GM18909 (cell line): ENCODE data around the gene PPFIA4.
"Not testable (repeated sequence)": the region's sequence is repeated elsewhere in the genome, so short reads cannot be mapped to it uniquely, and the experiment has no call there.

Experiments used
- ATAC-seq: cut with Tn5 transposase; IDR thresholded peaks from one replicate; pipeline ENCODE4 v1.9.1; 2021; ENCODE audit warnings: mild to moderate bottlenecking; ENCODE audit not compliant: unreplicated experiment, poor library complexity

PPFIA4 gene

DNA sequence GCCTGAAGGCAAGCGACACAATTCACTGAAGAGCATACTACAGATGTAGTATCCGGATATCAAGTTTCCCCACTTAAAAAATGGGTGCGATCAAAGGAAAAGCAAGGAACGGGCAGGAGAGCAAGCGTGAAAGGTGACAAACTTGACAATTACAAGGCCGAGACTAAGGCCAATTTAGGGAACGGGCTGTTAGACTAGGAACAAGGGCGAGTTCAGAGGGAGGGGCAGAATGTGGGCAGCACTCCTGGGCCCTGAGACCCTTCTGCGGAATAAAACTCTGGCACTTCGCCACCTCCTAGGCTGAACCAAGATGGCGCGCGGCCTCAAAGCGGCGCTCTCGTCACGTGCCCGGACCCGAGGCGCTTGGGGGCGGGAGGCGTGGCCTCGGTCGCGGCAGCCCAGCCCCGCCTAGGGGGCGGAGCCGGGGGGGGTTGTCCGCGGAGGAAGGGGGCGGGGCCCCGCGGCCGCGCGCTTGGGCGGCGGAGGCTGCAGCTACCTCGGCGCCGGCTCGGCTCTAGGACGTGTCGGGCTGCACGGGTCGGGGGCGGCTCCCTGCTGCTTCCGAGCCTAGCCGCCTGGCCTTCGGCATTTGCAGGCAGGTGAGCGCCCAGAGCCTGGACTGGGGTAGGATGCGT lies at the start of gene PPFIA4:
Gene PPFIA4 (plus strand): TSS at position 461 of the 635 bp plus-strand sequence. CDS start 12,518 bp downstream, outside the sequence.
- peak; percentile 77 for ATAC-seq

DNA sequence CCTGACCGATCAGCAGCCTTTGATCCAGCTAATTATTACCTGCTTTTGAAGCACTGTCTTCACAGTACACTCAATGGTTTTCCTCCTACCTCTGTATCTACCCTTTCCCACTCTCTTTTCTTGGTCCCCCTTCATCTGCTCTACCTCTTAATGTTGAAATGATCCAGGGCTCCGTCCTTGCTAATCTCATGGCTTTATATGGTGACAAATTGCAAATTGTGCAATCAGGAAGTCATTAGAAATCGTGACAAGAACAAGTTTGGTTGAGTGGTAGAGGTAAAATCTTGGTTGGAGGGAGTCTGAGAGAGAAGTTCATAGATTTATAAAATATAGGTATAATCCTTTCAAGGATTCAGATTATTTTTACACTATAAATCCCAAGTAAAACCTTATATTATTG lies 49.7 kb upstream of the PPFIA4 start:
- ATAC-seq = no peak

DNA sequence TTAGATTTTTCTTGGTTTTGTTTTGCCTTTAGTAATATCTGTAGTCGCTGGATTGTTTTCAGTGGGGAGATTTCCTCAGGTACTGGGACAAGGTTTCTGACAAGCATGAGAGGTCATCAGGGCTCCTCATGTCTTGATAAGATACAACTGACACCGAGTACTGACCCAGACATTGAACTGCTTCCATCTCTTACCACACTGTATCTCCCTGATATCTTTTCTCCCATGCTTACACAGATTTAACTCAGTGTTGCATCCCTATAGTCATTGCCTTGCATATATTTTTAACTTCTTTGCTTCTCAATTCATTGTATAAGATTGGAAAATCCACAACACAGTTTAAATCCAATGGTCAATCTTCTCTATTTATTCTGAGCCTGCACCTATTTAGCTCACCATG lies 46.8 kb upstream of the PPFIA4 start:
- ATAC-seq = no peak

DNA sequence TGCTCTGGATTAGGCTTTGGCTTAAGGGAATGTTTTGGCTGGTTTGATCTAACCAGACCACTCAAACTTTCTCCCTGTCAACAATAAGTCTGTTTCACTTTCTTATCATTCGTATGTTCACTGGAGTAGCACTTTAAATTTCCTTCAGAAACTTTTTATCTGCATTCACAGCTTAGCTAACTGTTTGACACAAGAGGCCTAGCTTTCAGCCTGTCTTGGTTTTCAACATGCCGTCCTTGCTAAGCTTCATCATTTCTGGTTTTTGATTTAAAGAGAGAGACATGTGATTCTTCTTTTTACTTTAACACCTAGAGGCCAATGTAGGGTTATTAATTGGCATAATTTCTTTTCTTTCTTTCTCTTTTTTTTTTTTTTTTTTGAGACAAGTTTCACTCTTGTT lies 44.4 kb upstream of the PPFIA4 start:
- no peak for ATAC-seq

DNA sequence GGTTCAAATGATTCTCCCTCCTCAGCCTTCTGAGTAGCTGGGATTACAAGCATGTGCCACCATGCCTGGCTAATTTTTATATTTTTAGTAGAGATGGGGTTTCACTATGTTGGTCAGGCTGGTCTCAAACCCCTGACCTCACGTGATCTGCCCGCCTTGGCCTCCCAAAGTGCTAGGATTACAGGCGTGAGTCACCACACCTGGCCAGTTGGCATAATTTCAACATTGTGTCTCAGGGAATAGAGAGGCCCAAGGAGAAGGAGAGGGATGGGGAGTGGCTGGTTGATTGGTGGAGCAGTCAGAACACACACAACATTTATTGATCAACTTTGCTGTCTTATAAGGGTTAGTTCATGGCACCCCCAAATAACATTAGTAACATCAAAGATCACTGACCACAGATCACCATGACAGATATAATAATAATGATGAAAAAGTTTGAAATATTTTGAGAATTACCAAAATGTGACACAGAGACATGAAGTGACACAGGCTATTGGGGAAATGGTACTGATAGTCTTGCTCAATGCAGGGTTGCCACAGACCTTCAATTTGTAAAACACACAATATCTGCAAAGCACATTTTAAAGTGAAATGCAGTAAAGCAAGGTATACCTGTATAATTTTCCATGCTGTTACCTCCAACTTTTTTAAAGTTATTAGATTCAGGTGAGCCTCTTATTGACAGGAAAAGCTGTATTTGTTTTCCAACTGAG lies 43.4 kb upstream of the PPFIA4 start:
- no peak for ATAC-seq

DNA sequence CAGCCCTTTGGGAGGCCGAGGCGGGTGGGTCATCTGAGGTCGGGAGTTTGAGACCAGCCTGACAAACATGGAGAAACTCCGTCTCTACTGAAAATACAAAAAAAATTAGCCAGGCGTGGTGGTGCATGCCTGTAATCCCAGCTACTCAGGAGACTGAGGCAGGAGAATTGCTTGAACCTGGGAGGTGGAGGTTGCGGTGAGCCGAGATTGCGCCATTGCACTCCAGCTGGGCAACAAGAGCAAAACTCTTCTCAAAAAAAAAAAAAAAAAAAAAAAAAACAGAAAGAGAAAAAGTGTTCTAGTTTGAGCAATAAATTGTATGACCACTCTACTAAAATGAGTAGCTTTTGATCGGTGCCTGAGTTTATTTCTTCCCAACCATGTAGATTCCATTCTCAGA lies 40.2 kb upstream of the PPFIA4 start:
- not testable (repeated sequence) for ATAC-seq

DNA sequence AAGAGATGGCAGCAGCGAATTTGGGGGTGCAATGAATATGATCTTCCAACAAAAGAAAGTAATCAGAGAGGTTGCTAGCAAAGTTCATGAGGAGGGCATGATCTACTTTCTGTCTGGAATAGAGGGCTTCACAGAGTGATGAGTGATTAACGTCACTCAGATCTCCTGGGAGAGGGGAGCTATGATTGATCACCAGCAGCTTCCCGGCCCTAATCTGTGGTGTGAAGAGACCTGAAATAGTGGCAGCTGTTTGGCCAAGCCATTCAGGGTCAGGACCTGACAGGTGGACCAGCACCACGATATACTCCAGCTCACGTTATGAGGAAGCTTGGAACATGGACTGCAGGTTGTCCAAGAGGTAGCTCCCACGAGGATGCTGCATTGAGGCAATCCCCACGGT lies 39.0 kb upstream of the PPFIA4 start:
- no peak for ATAC-seq

DNA sequence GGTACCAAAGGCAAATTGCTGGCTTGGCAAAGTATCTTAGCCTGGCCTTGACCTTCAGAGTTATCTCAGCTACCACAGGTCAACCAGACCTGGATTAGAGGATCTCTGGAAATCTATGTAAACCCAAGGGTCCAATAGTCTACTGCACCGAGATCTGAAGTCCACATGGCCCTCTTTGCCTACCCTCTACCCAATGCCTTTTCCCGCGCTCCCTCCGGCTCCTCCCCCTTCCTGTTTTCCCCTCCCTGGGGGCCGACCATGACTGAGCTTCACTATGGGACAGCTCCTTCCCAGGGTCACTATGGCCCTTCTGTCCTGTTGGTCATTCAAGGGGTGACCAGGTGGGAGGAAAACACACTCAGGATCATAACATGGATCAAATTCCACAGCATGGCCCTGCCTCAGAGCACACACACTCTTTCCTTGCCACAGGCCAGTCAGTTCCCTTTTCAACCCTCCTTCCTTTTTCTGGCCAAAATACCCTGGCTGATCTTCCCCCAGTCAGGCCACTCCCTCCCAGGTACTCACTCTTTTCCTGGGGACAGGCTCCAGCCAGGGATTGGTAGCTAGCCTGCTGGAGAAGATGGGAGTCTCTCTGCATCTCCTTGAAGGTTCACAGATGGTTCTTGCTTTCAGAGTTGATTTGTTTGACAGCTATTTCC lies 38.2 kb upstream of the PPFIA4 start:
- no peak for ATAC-seq

DNA sequence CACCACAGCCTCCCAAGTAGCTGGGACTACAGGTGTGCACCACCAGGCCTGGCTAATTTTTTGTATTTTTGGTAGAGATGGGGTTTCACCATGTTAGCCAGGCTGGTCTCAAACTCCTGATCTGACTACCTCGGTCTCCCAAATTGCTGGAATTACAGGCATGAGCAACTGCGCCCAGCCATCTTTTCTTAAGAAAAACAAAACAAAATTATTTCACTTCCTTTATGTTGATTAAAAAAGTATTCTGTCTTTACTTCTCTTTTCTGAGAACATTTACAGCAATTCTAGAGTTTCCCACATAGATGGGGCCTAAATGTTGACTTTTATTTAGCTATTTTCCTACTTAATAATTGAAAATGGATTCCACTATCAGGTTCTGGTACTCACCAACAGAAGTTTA lies 36.4 kb upstream of the PPFIA4 start:
- no peak for ATAC-seq

DNA sequence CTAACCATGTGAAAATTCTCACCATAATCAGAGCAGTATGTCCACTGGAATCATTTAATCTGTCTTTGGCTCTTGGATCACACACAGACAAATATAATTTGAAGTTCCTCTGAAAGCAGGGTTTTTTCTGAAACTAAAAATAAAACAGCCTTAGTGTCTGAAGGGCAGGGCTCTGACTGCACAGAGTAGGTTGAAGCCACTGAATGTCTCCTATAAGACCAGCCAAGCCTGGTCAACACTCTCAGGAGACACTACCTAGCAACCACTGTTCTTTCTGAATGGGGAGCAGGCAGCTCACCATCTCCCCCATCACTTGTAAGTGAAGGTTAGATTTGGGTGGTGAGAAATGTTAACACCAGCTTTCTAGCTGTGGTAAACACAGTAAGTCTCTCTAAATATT lies 35.2 kb upstream of the PPFIA4 start:
- no peak for ATAC-seq

DNA sequence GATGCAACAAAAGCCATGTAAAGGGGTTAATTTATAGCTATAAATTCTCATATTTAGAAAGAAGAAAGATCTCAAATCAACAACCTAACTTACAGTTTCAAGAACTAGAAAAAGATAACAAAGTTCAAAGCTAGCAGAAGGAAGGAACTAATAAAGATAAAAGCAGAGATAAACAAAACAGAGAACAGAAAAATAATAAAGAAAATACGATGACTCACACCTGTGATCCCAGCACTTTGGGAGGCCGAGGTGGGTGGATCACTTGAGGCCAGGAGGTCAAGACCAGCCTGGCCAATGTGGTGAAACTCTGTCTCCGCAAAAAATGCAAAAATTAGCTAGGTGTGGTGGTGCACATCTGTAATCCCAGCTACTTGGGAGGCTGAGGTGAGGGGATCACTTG lies 31.5 kb upstream of the PPFIA4 start:
- ATAC-seq = no peak

DNA sequence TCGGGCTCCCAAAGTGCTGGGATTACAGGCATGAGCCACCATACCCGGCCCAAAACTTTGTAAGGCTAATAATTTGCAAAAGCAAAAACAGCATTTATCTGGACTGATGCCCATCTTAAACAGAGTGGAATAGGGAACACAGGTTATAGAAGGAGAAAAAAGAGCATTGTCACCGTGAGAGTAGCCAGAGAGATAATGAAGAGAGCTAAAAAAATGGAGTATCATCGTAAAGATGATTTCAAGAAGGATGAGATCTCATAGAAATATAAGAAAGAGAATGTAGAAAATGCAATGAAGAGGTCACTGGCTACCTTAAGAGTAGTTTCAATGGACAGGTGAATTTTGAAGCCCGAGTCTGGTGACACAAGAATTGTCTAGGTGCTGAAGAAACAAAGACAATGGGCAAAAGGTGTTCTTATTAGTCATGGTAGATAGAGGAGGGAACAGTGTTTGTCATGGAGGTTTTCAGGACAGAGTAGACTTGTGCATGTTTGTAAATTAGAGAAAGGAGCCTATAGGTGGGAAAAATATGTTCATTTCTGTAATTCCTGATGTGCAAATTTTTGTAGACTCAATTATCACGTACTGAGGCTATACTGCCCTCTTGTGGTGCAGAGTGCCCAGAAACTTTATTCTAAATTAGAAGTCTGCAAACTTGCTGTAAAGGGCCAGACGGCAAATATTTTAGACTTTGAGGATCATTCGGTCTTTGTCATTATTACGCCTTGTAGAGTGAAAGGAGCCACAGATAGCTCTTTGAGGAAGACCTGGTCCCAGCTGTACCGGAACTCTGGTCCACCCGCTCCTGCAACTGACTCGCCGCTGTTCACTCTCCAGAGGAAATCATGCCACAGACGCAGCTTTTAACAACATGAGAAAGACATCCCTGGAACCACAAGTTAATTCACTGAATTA lies 27.2 kb upstream of the PPFIA4 start:
- ATAC-seq = no peak

DNA sequence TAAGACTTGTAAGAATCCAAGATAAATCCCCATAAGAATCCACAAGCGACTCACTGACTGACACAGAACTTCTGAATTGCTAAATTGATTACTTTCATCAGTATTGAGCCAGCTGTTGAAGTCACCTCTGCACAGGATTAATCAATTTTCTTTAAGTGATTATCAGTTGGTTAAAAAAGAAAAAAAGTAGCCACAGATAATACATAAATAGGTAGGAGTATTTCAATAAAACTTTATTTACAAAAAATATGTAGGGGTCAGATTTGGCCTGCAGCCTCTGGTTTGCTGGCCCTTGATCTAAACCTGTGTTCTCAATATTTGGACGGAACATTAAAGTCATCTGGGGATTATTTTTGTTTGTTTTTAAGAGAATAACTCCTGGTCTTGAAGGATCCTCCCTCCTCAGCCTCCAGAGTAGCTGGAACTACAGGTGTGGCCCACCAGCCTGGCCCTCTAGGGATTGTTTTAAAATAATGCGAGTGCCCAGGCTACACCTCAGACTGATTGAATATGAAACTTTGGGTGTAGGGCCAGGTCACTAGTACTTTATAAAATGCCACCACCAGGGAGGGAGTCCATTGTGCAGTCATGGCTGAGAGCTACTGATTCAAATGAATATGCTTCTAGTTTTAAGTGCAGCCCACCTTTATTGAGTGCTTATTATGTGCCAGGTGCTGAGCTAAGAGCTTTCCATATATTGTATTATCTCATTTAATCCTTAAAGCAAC lies 25.9 kb upstream of the PPFIA4 start:
- no peak for ATAC-seq

DNA sequence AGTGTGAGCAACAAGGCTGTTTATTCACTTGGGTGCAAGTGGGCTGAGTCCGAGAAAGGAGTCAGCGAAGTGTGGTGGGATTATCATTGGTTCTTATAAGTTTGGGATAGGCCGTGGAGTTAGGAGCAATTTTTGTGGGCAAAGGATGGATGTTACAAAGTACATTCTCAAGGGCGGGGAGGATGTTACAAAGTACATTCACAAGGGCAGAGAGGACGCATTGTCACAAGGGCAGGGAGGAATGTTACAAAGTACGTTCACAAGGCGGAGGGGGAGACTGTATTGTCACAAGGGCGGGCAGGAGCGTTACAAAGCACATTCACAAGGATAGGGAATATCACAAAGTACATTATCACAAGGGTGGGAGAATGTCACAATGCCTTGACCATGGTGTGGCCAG lies 24.3 kb upstream of the PPFIA4 start:
- no peak for ATAC-seq

DNA sequence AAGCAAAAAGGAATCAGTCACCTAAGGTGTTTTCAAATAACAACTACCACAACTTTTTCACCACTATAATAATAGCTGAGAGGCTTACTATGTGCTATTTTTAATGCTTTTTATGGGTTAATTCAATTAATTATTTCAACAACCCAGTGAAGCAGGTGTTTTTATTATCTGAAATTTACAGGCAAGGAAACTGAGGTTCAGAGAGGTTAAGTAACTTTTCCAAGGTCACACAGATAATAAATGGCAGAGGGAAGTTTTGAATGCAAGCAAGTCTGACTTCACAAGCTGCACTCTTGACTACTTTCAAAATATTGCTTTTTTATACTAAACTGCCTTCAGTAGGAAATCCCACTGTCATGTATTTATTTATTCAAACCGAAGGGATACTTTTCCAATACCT lies 23.3 kb upstream of the PPFIA4 start:
- no peak for ATAC-seq

DNA sequence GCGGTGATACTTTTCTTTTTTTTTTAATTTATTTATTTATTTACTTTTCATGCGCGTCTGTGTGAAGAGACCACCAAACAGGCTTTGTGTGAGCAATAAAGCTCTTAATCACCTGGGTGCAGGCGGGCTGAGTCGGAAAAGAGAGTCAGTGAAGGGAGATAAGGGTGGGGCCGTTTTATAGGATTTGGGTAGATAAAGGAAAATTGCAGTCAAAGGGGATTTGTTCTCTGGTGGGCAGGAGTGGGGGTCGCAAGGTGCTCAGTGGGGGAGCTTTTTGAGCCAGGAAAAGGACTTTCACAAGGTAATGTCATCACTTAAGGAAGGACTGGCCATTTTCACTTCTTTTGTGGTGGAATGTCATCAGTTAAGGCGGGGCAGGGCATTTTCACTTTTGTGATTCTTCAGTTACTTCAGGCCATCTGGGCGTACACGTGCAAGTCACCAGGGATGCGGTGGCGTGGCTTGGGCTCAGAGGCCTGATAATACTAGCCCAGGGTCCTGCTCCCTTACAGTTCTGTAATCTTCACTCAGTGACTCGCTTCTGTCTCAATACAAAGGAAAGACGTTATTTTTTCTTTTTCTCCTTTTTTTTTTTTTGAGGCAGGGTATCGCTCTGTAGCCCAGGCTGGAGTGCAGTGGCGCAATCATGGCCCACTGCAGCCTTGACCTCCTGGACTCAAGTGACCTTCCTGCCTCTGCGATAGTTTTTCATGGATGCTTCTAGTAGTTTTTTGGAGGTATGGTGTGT lies 20.7 kb upstream of the PPFIA4 start:
- ATAC-seq = not testable (repeated sequence)

DNA sequence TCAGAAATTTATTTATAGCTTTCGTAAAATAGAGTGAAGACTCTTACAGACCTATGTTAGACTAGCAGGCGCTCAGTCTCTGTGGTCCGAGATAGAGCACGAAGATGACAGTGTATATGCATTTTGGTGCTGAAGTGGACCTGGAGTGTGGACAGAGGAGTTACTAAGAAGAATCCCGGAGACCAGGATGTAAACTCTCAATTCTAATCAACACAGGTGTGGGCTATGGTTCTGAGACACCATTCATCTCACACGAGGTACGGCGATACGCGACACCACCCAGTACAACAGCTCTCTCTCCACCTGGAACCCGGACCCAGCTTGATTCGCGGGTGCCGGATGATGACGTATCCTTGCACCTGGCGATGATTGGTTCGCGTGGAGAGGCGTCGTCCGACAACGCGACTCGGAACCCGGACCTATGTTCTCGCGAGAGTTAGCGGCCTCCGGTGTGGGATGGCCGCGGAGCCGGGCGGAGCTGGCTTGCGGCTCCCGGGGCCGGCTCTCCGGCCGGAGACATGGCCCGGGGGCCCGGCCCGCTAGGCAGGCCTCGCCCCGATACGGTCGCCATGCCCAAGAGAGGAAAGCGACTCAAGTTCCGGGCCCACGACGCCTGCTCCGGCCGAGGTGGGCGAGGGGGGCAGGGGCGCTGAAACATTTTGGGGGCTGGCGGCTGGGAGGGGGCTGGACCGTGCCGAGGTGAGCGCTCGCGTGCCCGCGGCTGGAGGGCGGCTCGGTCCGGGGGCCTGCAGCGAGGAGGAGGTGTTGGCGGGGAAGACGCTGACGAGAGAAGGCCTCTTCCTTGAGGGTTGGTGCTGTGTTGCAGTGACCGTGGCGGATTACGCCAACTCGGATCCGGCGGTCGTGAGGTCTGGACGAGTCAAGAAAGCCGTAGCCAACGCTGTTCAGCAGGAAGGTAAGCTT lies 19.1 kb upstream of the PPFIA4 start, which contains the start of gene TMEM183A:
Gene TMEM183A (plus strand): TSS at position 427 of the 924 bp plus-strand sequence. CDS start 92 bp downstream, at position 519.
- peak; percentile 93 for ATAC-seq

DNA sequence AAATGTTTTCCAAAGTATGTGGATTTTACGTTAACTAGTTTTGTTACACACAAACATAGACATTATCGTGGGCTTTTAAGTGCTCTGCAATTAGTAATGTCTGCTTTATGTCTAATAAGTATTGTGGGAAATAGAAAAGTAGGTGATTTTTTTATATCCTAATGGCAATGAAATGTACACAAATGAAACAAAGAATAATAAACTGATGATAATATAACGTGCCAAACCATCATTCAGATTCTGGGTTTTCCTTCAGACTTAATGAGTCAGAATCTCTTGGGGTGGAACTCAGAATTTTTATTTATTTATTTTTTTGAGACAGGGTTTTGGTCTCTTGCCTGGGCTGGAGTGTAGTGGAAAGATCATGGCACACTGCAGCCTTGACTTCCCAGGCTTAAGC lies 17.1 kb upstream of the PPFIA4 start:
- ATAC-seq = no peak
